Fibroblast of peridontal ligament (primary cell): ENCODE results near the gene CYLD.

ENCODE experiments used
- DNase-seq: peaks from one replicate; pipeline ENCODE4 v3.0.0-alpha.2; 2010; ENCODE audit errors: extremely low read depth

CYLD gene

DNA sequence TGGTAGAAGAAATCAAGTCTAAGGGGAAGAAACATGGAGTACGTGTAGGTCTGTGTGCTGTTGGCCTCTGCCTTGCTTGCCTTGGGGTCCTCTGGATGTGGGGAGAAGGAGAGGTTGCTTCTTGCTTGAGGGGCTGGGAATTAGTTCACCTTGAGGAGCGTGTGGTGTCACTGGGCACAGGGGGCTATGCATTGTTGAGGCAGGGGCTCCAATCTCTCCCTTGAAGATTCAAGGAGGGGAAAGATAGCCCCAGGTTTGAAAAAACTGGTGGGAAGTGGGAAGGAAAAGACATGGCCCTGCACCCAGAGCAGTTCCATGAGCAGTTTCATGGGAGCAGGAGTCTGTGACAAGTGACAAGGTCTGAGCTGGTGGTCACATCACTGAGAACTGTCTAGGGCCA is 103.4 kb downstream of the CYLD start:
- no peak for DNase-seq

DNA sequence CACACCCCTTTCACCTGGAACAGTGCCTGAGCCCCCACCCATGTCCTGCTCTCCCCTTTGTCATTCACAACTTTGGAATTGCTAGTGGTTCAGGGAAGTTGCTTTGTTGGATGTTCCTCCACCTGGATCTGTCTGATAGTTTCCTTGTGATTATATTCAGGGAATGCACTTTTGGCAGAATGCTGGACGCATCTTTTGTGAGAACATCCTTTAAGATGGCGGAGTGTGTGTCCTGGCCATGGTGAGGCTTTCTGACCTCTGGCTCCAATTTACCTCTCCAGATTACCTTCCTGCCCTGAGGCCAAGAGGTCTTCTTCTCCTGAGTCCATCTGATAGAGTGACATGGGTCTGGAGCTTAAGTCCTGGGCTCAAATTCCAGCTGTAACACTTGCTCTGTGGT is 104.6 kb downstream of the CYLD start:
- no peak for DNase-seq

DNA sequence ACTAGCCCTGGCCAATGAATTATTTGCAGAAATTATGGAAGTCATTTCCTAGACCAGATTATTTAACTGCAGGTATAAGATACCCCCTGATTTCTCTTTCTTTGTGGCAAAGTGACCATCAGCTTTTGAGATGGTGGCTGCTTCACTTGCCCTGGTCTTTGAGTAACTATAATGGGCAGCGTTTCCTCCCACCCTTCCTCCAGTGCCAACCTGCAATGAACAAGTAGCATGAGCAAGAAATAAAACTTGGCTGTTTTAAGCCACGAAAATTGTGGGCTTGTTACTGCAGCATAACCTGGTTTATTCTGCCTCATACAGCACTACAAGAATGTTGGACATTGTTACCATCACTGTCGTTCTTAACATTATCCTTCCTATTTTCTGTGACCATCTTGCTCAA is 105.3 kb downstream of the CYLD start:
- no peak for DNase-seq

DNA sequence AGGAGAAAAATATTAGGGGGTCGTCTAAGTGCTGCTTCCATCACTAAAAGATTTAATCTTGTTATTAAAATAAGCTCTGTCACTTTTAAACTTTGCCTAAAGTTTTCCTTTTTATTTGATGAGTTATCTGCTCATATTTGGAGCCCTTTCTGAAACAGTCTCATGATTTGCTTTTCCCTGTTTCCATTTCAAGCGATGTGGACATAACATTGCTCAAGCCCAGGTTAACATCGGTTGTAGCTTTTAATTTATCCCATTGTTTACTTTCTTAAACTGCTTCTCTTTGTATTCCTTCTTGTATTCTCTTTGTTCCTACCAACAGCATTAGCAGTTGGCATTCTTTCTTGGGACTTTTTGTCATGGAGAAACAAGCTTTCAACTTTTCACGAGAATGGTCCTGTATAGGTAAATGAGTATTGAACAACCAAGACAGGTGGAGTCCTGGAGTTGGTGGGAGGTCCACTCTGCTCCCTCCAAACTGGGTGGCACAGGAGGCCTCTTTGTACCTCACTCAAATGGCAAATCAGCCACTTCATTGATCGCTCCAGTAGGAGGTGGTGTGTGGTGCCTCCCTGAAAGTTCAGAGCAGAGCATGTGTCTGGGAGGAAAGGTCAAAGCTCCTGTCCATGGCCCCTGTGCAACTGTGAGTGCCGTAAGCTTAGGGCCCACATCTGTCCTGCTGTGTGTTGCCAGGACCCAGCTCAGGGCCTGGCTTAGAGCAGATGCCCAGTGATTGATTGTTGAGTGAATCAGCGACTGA is 107.0 kb downstream of the CYLD start:
- no peak for DNase-seq
